Measurements from ENCODE around the gene AVL9.
"Not testable (repeated sequence)": the region's sequence is repeated elsewhere in the genome, so short reads cannot be mapped to it uniquely, and the experiment has no call there.

The AVL9 gene

DNA sequence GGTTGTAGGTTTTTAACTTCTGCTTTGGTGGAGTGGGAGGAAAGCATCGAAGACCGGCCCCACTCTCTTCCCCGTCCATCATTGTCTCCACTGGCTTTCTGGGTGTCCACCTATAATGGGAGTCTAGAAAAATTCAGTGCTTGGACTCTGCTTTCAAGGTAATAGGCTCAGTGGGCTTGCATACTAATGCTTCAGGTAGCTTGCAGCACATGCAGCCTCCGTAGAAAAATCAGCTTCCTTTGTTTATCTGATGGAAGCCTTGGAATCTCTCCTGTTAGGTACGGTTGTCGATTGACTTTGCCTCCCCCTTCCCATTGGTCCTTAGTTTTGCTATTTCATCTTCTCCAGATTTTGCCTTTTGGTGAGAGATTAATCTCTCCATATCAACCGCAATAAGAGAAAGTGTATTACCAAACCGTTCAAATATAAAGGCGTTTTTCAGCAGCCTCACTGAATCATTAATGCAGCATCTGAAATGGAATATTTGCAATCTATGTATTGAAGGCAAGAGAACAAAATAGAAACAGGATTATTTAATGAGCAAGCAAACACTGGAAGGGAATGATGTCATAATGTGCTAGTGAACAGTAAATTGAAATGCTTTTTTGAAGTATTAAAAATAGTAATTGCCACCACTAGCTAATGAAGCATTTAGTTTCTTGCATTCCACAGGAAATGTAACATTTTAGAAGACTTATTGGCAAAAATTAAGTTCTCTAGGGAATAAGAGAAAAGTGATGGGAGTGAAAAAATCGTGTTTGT lies 944 bp downstream of the AVL9 start:
- no peak for DNase-seq

DNA sequence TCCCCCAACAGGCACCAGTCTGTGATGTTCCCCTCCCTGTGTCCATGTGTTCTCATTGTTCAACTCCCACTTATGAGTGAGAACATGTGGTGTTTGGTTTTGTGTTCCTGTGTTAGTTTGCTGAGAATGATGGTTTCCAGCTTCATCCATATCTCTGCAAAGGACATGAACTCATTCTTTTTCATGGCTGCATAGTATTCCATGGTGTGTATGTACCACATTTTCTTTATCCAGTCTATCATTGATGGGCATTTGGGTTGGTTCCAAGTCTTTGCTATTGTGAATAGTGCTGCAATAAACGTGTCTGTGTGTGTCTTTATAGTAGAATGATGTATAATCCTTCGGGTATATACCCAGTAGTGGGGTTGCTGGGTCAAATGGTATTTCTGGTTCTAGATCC lies 4.5 kb downstream of the AVL9 start:
- DNase-seq: not testable (repeated sequence)

DNA sequence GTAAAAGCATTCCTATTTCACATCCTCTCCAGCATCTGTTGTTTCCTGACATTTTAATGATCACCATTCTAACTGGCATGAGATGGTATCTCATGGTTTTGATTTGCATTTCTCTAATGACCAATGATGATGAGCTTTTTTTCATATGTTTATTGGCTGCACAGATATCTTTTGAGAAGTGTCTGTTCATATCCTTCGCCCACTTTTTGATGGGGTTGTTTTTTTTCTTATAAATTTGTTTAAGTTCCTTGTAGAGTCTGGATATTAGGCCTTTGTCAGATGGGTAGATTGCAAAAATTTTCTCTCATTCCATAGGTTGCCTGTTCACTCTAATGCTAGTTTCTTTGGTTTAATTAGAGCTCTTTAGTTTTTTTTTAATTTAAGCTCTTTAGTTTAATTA lies 4.9 kb downstream of the AVL9 start:
- DNase-seq: not testable (repeated sequence)

DNA sequence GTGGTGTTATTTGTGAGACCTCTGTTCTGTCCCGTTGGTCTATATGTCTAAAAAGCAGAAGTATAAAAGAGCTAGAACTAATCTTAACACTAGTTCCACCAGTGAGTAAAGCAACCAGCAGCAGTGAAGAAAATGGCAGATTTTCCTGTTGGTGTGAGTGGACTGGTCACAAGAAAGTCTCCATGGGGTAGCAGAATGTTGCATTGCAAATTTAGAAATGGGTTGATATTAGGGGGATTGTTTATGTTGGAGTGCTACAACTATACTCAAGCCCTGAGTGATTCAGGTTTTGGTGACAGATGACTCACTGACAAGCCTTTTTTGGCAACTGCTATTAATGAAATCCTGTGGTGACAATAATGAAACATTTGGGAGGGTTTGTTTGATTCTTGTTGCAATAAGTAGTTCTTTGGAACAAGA lies 5.6 kb downstream of the AVL9 start:
- no peak for DNase-seq

DNA sequence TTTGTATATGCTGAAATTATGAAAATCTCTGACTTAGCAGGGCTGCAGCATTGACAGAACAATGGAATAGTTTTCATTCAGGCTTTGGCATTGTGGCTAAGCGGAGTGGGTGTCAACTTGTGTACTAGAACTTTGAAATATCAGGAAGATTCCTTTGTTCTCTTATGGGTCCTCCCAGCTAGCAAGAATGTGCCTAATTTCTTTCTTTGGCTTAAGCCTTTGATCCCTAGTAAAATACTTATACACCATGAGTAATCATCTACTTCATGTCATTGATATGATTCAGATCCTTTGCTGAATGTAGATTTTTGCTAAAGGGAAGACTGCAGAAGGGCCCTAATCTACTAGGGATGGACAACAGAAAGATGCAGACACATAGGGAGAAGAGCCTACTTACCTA lies 6.2 kb downstream of the AVL9 start:
- no peak for DNase-seq

DNA sequence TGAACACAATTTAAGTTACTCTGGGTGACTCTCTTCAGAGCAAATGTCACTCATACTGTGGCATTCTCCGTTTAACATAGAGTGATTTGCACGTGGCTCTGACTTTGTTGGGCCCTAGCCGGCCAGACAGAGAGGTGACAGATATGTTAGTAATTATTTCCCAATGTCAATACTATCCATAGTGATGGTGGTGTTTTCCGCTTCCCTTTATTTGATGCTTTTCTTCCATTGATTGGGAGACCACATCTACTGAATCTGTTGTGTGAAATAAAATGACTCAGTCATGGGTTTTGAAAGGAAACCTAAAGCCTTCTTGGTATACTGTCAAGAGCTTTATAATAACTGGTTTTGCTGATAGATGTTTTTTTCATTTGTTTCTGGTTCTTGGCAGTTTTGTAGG lies 7.4 kb downstream of the AVL9 start:
- peak; percentile 30 for DNase-seq

DNA sequence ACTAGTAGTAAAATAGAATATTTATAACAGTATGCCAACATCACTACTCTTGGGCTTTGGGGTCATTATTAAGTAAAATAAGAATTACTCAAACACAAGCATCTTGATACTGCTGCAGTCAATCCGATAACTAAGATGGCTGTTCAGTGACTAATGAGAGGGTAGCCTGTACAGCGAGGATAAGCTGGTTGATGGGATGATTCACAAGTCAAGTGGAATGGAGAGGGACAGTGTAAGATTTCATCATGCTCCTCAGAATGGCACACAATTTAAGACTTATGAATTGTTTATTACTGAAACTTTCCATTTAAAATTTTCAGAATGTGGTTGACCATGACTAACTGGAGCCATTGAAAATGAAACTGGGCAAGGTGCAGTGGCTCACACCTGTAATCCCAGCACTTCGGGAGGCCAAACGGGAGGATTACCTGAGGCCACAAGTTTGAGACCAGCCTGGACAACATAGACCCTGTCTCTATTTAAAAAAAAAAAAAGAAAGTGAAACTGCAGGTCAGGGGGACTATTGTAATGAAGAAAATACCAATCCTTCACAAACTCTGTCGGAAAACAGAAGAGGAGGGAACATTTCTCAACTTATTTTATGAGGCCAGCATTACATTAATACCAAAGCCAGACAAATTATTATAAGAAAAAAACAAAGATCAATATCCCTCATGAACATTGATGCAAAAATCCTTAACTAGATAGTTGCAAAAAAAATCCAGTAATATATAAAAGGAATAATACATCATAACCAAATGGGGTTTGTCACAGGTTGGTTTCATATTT lies 11.2 kb downstream of the AVL9 start:
- no peak for DNase-seq

DNA sequence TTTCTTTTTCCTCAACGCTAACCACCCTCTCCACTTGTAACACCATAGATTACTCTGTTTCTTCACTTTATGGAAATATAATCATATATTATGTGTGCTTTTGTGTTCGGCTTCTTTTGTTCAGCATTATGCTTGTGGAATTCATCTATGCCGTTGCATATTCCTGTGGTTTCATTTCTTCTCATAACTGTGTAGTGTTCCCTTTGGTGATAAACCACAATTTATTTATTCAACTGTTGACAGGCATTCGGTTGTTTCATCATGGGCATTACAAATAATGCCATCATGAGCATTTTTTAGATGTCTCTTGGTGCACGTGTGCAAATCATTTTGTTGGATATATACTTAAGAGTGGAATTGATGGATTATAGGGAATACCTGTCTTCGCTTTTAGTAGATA lies 12.1 kb downstream of the AVL9 start:
- no peak for DNase-seq

DNA sequence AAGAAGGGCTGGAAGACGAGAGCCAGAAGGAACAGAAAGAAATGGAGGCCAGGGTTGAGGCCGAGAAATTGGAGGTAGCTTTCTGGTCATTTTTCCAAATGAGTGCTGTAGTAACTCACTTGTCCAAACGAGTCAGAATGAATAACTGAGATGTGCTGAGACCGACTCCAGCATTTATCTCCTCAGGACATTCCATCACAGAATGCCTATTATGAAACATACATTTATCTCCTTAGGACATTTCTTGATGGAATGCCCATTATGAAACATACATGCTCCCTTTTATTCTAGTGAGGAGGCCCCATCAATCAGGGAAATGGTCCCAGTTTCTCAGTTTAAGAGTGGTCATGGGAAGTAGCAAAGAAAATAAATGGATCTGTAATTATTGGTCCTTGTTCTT lies 16.5 kb downstream of the AVL9 start:
- no peak for DNase-seq

DNA sequence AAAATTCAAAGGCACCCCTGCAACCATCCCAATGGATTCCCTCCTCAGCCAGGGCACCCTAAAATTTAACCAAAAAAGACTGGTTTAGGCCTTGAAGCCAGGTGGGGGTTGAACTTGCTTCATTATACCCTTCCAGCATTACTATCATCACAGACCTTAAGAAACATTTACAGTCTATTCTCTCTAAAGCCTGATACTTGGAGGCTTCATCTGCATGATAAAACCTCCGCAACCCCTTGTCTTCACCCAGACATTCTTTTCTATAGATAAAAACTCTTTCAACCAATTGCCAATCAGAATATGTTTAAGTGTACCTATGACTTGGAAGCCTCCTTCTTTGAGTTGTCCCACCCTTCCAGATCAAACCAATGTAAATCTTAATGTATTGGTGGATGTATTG lies 17.9 kb downstream of the AVL9 start:
- DNase-seq: no peak

DNA sequence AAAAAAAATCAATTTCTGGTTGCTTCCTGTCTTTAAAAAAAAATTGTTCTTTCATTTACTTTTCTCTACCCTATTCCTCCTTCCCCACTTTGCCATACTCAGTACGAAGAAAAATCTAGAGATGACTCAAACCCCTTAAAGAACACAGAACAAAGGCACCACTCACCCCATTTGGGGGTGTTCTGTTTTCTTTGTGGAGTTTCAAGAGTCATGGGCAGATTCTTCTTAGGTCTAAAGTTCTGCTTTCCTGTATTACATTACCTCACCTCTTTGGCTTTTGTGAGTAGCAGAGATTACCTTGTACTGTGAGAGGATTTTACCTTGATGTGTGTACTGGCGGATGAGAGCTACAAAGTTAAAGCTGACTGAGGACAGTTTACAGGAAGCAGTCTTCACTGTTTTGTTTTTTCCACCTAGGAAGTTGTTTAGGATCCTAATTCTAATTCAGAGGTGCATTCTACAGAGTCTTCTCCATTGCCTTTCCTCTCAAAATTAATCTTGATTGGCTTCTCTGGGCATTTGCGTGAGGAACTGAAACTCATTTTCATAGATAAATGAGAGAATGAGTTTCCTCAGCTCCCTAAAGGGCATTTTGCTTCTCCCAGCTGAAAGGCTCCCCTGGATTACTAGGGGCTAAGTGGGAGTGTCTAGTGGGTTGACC lies 20.7 kb downstream of the AVL9 start:
- DNase-seq: no peak

DNA sequence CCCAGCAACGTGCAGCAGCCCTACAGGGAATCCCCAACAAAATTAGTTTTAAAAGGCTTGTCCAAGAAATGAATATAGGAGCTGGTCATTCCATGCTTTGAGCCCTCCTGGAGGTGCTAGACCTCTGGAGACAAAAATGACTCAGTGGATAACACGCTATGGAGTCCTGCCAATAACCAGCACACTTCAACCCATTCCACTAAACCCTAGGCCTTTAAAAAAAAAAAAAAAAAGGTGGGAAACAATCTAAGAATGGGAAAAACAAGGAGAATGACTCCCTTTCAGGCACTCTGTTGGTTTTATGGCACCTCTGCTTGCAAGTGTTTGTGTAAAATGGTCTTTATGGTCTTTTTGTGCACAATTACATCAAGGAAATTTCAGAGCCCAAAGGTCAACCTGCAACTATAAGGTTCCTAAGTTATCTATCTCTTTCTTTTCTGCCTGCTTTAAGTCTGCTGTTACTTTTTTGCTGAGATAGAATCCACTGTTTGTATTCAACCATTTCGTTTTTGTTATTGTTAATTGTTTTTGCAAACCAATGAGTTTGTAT lies 21.3 kb downstream of the AVL9 start:
- no peak for DNase-seq

DNA sequence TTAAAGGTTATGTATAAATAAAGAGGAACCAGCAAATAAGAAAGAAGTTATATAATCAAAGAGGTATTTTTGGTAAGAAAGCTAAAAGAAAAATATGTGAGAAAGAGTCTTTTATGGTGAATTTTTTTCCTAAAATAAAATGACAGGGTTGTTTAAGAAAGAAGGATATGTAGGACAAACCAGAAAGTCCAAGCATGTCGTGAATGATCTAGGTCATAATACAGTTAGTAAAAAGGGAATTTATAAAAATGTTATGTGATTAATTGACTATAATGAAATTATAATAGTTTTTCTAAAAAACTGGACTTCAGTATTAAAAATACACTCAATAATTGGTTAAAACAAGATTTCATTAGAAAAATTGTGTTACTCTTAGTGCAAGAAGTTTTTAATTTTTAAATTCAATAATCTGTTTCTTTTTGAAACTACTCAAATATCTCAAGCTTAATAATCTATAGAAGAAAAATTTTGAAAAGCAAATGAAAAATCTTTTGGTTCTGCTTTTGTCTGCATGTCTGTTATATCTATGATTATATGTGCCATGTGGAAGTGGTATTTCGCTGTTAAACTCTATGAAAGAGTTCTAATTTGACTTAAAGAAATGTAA lies 23.3 kb downstream of the AVL9 start:
- no peak for DNase-seq

DNA sequence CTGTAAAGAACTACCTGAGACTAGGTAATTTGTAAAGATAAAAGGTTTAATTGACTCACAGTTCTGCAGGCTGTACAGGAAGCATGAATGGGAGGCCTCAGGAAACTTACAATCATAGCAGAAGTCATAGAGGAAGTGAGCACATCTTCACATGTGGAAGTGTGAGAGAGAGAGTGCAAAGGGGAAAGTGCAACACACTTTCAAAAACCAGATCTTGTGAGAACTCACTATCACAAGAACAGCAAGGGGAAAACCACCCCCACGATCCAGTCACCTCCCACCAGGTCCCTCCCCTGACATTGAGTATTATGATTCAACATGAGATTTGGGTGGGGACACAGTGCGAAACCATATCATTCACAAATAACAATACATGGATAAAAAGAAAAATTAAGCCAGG lies 24.5 kb downstream of the AVL9 start:
- DNase-seq: no peak

DNA sequence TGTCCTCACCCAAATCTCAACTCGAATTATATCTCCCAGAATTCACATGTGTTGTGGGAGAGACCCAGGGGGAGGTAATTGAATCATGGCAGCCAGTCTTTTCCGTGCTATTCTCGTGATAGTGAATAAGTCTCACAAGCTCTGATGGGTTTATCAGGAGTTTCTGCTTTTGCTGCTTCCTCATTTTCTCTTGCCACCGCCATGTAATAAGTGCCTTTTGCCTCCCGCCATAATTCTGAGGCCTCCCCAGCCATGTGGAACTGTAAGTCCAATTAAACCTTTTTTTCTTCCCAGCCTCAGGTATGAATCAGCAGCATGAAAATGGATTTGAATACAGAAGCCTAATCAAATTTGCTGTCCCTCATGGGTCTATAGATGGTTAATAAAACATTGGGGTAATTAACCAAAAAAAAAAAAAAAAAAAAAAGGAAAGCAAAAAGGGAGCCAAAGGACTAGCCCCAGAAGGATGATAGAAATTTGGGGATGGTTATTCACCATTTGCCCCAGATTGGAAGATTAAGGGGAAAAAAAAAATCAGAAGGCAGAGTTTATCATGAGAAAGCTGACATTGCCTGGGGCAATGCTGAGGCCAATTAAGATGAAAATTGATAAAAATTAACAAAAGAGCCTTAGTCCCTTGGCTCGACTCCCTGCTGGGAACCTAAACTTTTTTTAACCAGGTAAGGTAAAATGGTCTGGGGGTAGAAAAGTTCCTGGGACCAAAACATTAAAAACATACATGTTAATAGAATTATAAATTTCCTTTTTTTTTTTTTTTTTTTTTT lies 27.6 kb downstream of the AVL9 start:
- no peak for DNase-seq

DNA sequence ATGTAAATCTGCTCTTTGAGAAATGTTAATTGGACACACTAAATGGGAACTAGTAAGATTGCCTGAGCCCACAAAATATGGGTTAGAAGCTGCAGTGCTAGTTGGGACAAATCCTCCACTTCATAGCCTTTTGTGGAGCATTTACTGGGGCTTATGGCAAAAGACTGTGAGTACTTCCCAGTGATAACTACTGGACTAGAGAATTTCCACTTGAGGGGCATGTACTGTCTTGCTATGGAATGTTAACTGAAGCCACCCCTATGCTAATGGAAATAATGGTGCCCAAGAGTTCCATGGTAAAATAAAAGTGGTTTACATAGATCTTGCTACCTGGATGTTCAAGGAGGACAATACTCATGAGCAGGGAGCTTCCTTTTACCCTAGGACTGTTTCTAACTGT lies 29.3 kb downstream of the AVL9 start:
- DNase-seq: no peak

DNA sequence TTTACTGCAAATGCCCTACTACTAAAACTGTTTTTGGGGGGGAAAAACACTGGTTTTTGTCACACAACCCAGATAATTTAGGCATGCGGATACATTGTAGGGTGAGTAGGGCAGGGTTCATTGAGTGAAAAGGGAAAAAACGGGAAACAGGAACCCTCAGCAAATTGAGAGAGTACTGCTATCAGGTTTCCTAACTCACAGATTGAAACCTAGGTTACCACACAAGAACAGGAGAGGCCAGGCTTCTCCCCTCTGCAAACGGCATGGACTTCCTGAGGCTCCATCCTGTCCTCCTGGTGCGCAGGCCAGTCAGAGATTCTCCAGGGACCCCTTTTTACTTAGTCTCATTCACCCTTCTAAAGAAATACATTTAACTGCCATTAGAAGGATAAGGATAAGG lies 30.6 kb downstream of the AVL9 start:
- DNase-seq: no peak

DNA sequence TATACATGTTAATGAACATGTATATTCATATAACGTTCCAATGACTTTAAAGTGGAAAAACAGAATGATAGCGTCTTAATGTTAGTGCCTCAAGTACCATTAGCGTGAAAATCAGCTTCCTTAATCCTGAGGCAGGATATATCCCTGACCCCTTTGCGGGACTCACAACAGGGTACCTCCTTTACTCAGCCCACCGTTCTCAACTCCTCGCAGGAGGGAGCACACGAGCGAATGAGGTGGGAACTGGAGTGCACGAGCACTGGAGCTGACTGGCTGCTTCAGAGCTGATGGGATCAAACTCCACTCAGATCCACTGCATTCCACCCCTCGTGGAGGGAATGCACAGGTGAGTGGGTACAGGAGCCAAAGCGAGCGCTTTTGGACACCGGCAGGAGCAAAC lies 36.1 kb downstream of the AVL9 start:
- no peak for DNase-seq

DNA sequence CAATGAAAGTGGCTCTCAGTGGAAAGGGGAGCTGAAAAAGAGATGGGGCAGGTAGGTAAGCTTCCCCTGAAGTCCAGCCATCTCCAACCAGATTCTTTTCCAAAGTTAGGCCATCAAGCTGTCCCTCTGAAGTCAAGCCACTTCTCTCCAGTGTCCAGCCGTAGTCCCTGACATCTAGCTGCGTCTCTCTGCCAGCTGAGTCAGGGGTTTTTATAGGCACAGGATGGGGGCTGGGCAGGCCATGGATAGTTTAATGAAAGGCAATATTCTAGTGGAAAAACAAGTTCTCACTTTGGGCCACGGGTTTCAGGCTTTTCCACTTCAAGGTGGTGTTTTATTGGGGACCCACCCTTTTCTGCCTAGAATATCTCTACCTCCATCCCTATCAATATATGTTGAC lies 36.8 kb downstream of the AVL9 start:
- no peak for DNase-seq

DNA sequence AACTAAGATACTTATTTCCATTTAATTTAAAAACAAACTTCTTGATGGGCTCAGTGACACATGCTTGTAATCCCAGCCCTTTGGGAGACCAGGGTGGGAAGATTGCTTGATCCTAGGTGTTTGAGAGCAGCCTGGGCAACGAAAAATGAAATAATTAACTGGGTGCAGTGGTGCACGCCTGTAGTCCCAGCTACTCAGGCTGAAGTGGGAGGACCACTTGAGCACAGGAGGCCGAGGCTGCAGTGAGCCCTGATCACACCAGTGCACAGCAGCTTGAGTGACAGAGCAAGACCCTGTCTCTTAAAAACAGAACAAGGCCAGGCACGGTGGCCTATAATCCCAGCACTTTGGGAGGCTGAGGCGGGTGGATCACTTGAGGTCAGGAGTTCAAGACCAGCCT lies 37.4 kb downstream of the AVL9 start:
- DNase-seq: no peak

DNA sequence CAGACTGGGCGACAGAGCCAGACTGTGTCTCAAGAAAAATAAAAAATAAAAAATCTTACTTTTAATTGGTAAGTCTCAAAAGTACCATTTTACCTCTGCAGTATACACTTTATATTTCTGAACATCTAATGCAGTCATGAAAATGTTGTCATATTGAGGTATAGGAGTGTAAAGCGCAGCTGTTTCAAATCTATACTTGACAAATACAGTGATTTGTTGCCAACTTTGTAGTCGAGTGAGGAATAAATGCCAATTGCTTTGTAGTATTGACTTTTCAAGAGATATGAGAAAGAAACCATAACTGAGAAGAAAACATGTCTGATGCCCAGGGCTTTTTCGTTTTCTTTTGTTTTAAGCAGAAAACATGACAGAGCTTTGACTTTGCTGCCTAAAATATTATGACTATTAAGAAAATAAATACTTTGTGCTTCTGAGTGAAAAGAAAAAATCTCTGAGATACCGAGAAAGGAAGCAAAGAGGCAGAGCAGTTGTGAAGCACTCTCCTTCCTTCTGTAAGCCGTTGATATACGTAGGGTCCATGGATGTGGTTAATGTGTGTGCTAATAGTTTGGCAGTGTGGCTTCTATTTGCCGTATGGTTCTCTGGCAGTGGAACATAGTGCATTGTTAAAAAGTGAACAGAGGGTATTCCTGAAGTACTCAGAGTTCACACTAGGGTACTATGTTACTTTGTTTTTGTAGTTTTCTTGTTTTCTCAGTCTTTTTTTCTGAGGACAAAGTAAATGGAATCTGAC lies 38.2 kb downstream of the AVL9 start:
- no peak for DNase-seq
